Left renal cortex interstitium (tissue), 4 donors: ENCODE data around the gene PKHD1. TPM values are rescaled to one million over a fixed set of nuclear protein-coding genes. Genes with fewer than 3 reads are reported as not detected.

Source experiments
- DNase-seq, 4 donors: peaks; one replicate each; pipeline ENCODE4 v3.0.0-alpha.2; 2013; ENCODE audit warnings: low read depth in 4 of 4, low spot score in 2 of 4, missing footprints in 1 of 4
- polyA plus RNA-seq, 4 donors: library from polyadenylated mRNA; unstranded; fragments of 120-200 nt; gene quantifications; one replicate each; pipeline ENCODE4 v1.2.1, GENCODE V29; 2013; ENCODE audit not compliant: insufficient read length in 4 of 4

Gene PKHD1
- polyA plus RNA-seq, 4 donors = 14.1 to 27.9 (median 23.7) TPM

DNA sequence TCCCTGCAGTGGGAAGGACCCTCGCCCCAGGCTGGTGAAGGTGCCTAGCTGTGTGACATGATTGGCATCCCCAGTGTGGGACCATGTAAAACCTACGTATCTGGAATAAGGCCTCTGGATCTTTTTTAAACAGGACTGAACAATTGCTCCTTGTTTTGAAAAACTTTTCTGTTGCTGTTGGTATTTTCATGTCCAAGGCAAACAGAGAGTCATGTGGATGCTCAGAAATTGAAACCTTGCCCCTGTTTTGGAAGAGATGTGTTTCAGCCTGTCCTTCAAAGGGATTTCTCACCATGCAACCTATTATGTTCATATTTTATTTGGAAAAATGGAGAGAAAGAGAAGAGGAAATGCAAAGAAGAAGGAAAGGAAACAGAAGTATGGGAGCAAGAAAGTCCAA lies 362.3 kb downstream of the PKHD1 start:
- DNase-seq = no peak

DNA sequence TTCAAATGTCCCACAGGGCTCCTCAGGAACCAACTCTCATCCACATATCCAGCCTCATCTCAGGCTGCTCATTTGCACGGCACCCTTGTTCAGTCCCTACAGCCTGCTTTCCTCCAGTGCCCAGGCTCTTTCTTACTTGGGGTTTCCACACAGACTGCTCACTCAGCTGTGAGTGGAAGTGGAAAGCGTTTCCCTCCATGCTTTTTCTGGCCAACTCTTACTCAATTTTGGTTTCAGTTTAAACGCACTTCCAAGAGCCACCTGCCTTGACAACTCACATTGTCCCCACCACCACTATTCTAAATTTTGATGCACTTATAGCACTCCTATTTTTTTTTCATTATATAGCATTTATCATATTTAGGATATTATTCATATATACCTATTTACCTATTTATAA lies 367.1 kb downstream of the PKHD1 start:
- no peak for DNase-seq

DNA sequence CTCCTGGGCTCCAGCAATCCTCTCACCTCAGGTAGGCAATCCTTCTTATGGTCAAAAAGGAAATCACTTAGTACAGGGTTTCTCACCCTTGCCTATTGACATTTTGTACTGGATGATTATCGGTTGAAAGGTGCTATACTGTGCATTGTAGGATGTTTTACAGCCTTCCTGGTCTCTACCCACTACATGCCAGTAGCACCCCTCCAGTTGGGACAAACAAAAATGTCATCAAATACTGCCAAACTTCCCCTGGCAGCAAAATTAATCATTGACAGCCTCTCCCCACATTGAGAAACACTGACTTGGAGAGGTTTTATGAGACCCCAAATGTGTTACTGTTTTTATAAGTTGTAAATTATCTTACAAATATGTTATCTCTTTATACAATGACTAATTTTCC lies 368.1 kb downstream of the PKHD1 start:
- DNase-seq = no peak

DNA sequence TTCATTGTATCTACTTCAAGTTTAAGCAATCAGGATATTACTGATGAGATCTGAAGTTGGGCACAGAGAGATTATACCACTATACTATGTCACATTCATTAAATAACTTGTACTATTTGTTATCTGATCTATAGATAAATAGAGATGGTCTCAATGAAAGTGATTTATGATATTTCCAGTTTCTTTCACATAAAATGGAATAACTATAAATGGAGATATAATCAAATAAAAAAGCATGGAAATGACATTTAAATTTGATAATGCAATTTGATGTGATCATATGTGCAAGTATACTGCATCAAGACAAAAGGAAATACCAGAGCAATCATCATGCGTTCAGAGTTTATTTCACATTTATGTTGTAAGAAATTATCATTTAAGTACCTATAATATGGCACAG lies 368.9 kb downstream of the PKHD1 start:
- DNase-seq = no peak

DNA sequence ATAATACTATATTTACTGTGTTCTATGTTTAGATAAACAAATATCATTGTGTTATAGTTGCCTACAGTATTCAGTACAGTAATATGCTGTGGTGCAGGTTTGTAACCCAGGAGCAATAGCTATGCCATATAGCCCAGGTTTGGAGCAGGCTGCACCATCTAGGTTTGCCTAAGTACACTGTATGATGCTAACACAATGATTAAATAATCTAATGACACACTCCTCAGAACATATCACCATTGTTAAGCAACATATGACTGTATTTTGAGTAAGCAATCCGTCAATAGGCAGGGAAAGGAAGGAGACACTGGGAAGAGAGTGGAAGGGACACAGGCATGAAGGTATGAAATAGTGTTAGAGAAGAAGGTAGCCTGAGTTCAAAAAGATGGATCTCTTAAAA lies 369.9 kb downstream of the PKHD1 start:
- DNase-seq = no peak

DNA sequence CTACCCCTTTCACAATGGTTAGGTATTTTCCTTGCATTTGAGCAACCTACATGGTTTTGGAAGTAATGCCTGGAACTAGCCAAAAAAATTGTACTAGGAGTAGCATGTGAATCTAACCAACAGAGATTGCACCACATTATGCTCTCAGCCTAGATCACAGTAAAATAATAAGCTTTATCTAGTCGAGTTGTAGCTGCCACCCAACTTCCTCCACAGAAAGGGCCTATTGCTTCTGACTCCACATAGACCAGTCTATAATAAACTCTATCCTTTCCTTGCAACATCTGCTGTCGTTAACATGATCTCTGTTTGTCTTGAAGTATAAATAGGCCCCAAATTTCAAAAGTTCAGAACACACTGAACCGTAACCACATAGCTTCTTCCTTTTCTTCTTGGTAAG lies 375.5 kb downstream of the PKHD1 start:
- no peak for DNase-seq

DNA sequence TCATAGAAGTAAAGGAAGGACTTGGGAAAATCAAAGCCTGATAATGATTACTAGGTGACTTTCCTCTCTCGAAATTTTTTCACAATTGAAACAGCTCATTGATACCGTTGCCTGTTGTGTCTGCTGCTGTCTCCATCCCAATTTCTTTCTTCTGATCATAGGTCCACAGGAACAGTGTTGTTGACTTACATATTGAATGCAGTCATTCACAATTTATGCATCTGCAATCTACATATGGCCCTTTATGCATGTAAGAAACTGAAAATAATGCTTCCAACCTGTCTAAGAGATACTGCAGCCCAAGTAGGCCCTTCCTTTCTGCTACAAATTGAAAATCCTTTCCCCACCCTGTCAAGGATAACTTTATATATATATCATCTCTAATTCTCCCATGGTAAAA lies 381.3 kb downstream of the PKHD1 start:
- DNase-seq = no peak

DNA sequence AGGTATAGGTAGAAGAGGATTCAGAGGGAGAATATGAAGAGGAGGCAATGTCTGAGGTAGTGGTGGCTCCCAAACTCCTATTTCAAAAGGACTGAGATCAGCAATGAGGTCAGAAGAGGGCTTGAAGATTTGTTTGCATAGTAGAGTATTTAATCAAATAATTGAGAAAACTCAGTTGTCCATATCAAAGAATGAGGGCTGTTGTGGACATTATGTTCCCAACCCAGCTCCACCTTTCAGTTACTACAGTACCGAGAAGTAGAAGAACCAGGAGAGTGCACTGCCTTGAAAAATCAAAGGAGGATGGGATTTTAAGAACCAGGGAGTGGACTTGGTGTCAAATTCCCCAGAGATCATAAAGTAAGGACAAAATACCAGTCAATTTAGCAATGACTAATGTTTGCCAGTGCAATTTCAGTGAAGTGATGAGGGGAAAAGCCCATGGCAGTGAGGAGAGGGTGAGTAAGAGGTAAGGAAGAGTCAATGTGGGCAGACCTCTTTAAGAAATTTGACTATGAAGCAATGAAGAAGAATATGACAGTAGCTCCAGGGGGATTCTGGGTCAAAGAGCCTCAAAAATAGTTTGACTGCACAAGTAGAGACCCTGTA lies 382.4 kb downstream of the PKHD1 start:
- DNase-seq = no peak

DNA sequence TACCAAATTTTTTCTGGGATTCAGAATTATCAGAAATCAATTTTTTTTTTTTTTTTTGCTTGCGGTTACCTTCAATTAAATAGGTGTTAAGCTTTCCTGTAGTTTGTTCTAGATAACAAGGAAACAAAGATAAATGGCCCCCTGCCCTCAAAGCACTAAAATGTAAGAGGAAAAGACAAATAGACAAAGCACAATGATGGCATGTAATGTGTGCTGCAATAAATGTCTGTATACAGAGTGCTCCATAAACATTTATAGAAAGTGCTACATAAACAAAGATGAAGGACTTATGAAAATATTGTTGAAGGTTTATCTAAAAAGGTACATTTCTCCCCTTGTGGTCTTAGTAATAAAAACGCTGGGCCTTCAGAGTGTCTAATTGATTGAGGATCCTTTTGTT lies 384.6 kb downstream of the PKHD1 start:
- no peak for DNase-seq

DNA sequence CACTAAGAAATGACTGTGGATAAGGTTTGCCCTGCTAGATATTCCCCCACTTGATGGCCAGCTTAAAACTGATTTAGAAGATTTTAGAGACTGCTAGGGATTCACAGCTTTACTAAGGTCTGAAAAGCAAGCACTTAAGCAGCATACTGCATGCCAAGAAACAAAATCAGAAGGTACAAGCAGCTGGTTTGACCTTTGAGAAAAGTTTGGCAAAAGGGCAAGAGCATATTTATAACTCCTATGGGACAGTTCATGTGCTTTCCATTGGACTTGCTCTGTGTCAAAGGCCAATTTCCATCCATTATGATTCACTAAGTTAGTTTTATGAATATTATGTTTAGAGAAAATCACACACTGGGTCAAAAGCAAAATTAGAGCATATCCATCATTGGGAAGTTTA lies 402.8 kb downstream of the PKHD1 start:
- DNase-seq = no peak

DNA sequence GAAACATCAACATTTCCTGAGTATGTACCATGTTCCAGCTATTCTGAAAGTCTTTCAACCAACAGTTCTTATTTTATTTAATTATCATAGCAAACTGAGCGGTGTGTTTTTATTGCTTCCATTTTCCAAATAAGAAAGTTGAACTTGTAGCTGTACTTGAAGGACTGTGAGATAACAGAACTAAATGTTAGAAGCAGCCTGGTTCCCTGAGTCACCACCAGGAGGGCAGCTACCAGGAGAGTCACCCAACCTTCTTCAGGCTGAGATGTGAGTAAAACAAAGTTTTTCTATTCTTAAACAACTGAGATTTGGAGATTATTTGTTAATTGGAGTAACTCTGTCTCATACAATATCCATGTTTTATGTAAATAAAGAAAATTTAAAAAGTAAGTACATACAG lies 403.4 kb downstream of the PKHD1 start:
- DNase-seq = no peak

DNA sequence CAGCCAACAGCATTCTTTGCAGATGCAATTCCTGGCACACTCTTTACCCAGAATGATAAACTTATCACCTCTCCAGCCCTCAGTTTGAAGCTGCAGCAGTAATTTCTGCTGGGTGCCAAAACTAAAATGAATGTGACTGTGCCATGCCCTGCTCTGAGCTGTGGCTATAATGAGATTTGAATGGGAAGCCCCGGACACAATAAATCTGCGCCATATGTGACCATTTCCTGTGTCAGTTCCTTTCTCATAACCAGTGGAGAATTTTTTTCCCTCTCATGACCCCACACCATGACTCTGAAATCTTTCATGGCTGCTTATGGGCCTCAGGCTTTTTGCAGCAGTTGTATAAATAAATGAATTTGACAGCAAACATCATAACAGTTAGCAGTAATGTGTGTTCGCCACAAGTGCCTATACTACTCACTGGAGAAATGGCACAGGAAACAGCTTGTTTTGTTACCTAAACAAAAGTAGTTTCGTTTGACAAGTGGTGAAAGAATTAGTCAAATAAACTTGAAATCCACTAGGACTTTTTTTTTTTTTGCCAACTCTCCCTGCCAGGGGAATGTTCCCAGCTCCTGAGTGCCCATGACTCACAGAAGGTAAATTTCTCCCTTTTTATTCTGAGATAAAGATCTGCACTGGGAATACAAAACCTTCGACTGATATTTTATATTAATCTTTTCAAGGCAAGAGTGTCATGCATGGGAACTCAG lies 408.4 kb downstream of the PKHD1 start:
- no peak for DNase-seq

DNA sequence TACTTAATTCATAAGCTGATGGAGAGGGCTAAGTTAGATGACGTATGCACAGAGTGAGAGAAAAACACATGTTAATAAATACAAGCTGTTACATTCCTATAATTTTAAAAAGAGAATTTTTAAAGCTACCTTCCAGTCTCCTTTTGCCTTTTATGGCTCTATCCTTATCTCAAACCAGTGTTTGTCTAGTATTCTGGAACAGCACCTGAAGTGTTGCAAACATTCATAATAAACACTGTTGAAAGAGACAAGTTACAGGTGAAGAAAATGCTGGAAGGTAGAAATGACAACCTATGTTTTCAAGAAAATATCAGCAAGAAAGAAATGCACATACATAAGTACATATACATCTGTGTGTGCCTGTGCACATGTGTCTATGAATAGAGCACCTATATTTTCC lies 409.1 kb downstream of the PKHD1 start:
- DNase-seq = no peak

DNA sequence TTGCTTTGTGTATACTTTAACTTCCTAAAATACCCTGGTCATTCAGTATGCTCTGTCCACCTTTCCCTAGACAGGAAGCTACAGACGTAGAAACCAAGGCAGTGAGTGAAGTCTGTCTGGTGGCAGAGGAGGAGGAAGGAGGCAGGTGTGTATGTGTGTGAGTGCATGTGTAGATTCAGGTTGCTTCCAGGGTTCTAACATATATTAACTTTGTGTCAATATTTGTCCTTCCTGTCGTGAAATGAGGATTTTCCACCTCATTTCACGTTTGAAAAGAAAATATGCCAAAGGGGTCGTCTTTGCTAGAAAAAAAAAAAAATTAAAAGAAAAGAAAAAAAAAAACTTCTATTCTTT lies 411.5 kb downstream of the PKHD1 start:
- DNase-seq = no peak

DNA sequence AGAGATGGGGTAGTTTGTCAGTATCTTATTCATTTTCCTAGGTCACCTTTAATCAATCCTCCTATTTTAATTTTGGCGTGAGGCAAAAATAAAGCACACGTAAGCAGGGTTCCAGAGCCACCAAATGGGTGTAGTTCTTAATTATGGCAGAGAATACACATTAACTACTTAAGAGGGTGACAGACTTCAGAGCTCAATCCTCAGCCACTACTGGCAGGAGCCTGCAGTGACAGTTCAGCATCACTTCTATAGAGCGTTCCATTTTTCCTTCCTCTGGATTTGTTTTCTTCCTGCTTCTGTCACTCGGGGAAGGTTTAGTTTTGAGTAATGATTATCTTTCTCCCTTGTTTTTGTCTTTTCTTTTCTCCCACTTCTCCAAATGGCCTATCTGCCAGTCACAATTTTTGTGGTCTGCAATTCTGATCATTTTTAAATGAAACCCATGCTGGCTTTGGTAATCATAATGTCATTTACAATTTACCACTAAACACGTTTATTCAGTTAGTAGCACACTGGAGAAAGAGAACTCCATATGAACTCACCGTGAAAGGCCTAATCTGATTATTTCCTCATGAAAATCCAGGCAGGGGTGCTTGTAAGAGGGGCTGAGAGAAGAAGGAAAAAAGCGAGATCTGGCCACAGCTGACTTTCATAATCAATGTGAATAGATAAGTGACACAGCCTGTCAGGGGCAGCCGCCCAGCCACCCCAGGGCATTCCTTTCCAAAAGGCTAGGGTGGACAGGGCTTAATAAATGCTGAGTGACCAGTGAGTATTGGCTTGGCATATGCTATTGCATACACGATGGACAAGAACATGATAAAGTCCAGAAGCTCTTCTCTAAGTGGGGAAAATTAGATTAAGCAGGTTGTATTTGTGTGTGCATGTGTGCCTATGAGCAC lies 412.1 kb downstream of the PKHD1 start:
- DNase-seq = no peak

DNA sequence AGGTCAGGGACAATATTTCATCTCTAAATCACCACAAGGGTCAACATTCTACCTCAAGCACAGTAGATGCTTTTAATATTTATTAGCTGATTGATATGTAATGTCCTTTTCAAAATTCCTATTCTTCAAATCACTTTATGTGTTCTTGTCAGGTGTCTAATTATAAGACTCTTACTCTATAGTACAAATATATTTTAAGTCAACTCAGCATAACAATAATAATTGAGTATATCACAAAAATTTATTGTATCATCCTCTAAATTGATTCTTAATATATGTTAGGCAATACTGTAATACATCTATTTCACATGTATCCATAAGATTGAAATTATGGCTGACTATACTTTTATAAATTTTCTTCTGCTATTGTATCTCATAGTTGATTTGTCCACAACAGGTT lies 423.9 kb downstream of the PKHD1 start:
- no peak for DNase-seq

DNA sequence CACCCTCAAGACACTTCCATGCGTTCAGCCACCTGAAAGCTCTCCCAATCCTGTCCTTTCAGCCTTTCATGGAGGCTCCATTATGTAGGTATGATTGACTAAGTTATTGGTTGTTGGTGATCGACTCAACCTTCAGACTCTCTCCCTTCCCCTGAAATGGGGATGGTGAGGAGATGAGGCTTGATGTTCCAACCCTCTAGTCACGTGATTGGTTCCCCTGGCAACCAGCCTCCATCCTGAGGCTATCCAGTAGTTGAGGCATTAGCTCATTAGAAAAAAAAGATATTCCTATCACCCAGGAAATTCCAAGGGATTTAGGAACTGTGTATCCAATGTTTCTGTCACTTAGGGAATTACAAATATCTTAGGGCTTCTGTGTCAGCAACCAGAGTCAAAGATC lies 426.6 kb downstream of the PKHD1 start:
- DNase-seq = no peak

DNA sequence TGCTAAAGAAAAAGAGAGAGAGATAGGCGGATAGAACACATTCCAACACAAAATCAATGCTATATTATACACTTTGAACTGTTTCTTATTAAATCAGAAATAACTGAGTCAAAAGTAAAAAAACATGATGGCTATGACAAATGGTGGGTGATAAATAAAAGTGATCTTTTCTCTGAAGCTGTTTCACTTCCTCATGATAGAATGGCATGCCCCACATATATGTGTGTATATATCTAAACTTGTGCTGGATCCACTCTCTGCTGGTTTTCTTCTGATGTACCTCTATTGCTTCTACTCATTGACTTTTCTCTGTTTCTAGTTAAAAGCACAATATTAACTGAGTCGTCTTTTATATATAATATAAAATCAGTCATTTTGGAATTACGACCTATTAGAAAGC lies 429.9 kb downstream of the PKHD1 start:
- no peak for DNase-seq

DNA sequence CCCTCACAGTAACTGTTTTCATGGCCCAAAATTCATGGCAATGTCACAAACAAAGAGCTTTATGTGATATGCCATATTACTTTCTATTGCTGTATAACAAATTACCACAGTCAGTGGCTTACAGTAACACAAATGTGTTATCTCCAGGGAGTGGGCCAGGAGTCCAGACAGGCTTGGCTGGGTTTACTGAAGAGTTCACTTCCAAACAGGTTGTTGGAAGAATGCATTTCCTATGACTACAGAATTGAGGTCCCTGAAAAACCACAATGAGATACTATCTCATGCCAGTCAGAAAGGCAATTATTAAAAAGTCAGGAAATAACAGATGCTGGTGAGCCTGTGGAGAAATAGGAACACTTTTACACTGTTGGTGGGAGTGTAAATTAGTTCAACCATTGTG lies 431.9 kb downstream of the PKHD1 start:
- DNase-seq = no peak

DNA sequence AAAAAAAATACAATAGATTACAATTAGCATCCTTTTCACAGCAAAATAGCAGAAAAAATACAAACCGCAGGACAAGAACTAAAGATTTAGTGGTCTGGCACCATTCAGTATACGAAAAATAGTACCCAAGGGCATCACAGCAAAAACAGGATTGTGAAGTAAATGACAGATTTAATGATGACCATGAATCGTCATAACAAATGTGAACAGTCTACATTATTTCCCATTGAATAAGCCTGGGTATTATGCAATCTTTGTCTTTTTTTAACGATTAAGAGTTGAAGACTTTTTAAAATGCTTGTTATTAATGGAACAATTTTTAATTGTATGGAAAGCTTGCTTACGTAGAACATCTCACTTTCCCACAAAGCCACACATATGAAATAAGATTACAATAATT lies 432.8 kb downstream of the PKHD1 start:
- DNase-seq = no peak

DNA sequence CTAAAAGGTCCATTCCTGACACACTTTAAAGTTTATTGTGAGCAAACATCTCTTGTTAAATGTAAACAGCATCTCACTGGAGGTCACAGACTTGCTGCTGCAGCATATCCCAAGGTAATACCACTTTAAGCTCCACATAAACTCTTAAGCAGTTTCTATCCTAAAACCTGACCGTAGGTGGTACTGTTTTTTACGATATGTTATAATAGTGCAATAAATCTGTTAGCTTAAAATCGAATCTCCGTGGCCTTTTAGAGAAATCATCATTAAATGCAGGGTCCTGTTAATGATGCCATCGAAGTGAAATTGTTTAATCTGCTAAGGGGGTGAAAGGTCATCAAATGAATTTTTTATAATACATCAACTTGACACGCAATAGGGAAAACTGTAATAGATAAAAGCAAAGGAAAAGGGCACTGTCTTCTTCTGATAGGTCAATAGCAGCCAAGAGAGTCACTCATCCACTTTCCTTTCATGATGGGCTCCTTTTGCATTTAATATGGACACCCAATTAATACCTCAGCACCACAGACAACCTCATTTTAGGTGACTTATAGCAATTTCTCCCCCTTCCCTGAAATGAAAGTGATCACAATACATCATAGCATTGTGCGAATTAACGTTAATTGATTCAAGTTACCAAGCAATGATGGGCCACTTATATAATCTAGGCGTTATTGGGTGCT lies 436.1 kb downstream of the PKHD1 start:
- no peak for DNase-seq
